GM12801 (cell line): Measurements from ENCODE around the gene PLEKHG5.

ENCODE experiments used
- CTCF ChIP-seq: IDR thresholded peaks from one replicate; pipeline ENCODE4 v1.5.1; 2011; ENCODE audit warnings: control low read depth; ENCODE audit not compliant: insufficient read length; ENCODE audit errors: extremely low read depth

The PLEKHG5 gene

GRCh38 chr1:6468729-6469461 lies 22.6 kb downstream of the PLEKHG5 start:
- TF ChIP-seq CTCF, result no peak

DNA sequence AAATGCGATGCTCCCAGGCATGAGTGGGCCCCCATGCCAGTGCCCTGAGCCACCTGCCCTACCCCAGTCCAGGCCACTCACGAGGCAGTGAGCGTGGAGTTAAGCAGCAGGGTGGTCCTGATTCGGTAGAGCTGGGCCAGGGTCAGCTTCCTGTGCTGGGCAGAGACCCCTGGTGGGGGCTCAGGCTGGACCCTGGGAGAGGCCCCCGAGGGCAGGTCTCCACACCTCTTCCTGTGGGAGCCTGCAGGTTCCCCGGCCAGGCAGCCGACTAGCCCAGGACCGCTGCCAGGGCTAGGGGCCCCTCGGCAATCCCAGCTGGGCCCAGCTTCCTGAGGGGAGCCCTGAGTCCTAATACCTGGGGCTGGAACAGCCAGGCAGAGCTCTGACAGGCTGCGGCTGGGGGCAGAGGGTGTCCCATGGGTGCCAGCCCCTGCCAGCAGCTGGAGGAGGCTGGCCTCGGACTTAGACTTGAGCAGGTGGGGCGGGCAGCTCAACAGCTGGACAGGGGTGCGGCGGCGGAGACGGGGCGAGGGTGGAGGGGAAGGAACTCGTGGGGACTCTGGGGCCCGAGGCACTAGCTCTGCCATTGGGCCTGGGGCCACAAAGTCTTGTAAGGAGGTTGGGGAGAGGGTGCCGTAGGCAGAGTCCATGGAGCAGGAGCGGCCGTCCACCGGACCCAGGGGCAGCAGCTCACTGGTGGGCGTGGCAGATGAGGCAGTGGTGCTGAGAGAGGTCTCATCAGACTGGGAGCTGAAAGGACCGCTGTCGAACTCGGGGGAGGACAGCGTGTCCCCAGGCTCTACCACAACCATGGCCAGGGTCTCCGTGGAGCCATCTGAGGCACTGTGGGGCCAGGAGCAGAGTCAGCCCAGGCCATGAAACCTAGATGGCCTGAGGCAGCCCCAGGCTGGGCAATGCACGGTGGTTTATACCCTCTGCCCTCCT lies 23.5 kb downstream of the PLEKHG5 start:
- TF ChIP-seq CTCF, result no peak

DNA sequence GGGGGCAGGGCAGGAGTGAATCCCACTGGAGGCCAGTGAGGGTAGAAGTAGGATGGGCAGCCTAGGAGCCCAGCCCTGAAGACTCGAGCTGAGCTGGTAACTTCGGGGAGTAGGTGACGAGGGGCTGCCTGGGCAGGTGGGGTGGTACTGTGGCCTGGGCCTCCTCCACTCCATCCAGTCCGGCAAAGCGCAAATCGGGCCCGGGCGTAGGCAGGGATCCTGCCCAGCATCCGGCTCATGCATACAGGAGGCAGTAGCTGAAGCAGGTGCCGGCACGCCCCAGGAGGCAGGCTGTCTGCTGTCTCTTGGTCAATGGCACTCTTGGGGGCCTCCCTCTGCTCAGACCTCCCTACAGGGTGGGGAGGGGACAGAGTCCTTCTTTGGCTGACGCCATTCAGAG lies 24.2 kb downstream of the PLEKHG5 start:
- TF ChIP-seq CTCF, result no peak

- TF ChIP-seq CTCF, result no peak
These were observed 24.7 kb downstream of the PLEKHG5 start for GRCh38 chr1:6466751-6467150.

GRCh38 chr1:6466023-6466422 lies 25.4 kb downstream of the PLEKHG5 start, which contains the start of gene TNFRSF25:
Gene TNFRSF25, minus strand, starts transcription at chr1:6466173. Its CDS starts 66 bp downstream, at chr1:6466107.
- no peak for TF ChIP-seq CTCF

- TF ChIP-seq CTCF, result no peak
These were observed 25.9 kb downstream of the PLEKHG5 start for GRCh38 chr1:6465461-6466005.

DNA sequence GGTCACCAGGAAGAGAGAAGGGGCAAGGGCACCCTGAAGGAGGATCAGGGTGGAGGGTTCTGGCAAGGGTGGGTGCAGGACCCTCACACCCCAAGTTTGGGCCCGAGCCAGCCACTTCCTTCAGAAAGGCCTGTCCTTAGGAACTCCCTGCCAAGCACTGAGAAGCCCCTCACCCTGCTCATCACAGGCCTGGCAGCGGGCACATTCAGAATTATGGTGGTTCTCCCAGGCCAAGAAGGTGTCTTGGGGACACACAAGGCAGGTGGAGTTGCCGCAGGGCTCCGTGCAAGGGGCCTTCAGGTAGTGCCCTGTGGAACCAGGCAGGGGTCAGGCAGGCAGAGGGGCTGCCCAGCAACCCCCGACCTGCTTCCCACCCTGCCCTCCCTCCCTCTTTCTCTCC lies 26.6 kb downstream of the PLEKHG5 start:
- TF ChIP-seq CTCF, result no peak
